ENCODE data around the gene RPL23.
A peak's percentile ranks its signal among the peaks of the same experiment; 100 is the strongest.

Gene RPL23

GRCh38 chr17:38875477-38876075, 22.1 kb upstream of the RPL23 start:
- no peak overlapping the region for H3K4me3 Mint-ChIP-seq
- H3K4me1 Mint-ChIP-seq: peaks cover 68 to 85% of the 10 kb centered on the region in 2 donors
- ATAC-seq (replicated peaks) (no peak), DNase-seq (no peak)
- H3K36me3 Mint-ChIP-seq: peaks cover 36 to 51% of the 10 kb centered on the region in 2 donors
- peak overlapping the region; percentile 86 for H3K27ac Mint-ChIP-seq
- H3K9me3 Mint-ChIP-seq: no peaks in the 10 kb centered on the region
- no peaks in the 10 kb centered on the region for H3K27me3 Mint-ChIP-seq

DNA sequence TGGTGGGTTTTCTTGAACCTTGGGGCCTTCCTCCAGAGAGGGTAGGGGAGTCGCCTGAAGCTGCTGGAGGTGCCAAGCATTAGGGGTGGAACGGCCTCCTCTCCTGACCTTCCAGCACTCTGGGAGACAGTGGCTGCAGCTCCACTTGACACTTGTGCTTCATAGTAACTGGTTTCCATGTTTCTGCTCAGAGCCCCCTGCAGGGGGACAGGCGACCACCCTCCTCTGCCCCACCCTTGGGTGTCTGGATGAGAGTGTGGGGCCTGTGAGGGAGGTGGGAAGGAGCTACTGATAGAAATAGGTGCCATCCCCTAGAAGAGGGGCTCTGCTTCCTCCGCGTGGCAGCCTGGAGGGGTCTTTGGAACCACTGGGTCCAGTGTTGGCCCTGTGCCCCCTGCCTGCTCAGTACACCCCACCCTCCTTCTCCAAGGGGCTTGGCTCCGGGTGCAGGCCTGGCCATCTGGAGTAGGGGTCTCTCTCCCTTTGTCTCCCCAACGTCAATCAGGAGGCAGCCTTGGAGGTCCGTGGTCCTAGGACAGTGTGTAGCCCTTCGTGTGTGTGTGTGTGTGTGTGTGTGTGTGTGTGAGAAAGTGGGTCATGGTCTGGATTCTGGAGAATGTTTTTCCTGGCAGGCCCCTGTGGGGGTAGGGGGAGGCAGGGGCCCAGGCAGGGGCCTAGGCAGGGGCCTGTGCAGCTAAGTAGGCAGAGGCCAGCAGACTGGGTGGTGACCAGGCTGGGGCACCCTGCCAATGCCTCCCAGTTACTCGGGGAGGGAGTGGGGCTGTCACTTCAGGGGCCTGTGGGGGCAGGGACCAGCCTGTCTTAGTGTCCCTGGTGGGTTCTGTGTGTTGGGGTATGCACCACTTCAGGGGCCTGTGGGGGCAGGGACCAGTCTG, 21.2 kb upstream of the RPL23 start:
- H3K4me1 Mint-ChIP-seq: peaks cover 65 to 77% of the 10 kb centered on the region in 2 donors
- H3K27ac Mint-ChIP-seq: peak overlapping the region; percentile 86
- peak overlapping the region in 1 of 2 donors; percentile 19 for H3K4me3 Mint-ChIP-seq
- H3K36me3 Mint-ChIP-seq: peaks cover 34 to 48% of the 10 kb centered on the region in 2 donors
- ATAC-seq (replicated peaks): no peak
- H3K9me3 Mint-ChIP-seq: no peaks in the 10 kb centered on the region
- no peaks in the 10 kb centered on the region for H3K27me3 Mint-ChIP-seq
- DNase-seq: no peak

DNA sequence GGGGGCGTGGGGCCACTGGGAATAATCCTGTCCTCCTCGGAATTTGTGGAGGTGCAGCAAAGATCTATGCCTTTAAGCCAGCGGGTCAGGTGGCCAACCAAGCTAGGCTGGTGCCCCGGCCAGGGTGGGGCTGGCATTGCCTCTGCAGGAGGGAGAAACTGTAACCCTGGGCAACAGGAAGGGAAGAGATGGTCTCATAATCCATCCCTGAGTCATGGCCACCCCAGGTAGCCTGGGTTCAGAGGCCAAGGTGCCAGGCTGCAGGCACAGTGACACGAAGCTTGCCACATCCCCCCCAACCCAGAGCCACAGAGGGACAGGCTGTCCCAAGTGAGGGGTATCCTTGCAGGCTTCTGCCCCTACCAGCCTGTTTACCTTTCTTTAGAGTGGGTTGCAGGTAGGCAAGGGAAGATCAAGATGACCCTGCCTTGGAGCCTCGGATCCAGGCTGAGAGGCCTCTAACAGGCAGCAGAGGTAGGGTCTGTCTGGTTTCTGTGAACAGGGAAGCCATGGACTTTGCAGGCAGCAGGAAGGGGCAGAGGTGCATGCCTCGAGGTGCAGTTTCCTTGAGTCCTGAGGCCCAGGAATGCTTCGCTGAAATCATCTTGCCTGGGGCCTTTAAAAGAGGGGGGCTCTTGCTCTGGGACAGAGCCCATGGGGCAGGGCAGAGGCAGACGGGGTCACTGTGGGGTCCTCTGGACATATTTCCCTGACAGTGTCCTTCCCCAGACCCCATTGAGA, 20.3 kb upstream of the RPL23 start:
- Mint-ChIP-seq H3K4me3 (no peak overlapping the region), H3K36me3 (peaks cover 32 to 48% of the 10 kb centered on the region in 2 donors), H3K4me1 (peaks cover 63 to 77% of the 10 kb centered on the region in 2 donors), H3K9me3 (no peaks in the 10 kb centered on the region), H3K27ac (peak overlapping the region; percentile 56), H3K27me3 (peaks cover 0 to 4% of the 10 kb centered on the region in 2 donors)
- DNase-seq (no peak), ATAC-seq (replicated peaks) (no peak)

DNA sequence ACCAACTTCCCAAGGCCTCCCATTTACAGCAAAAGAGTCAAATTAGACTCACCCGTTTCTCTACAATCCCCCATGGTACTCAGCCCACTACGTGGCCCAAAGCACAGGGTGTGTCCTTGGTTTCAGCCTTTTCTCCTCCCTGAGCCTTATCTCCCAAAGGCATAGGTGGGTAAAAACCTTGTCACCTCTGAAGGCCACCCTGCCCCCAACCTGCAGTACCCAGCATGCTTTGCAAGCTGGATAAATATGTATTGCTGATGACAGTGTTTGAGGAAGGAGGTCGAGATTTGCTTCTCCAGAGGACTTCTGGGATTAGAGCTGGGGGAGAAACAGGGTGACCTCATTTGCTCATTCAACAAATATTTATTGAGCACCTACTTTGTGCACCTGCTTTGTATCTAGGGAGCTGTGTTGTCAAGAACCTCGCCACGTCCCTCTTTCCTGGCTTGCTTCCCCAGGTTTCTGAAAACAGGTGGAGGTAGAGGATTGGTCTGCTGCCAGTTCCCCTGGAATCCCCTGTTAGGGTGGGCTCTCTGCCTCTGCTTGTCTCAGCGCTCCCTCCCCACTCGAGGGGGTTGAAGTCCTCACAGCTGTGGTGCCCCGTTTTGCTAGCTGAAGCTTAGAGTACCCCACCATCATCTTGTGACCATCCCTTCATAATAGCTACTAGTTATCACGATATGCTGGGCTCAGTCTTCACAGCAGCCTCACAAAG, 19.3 kb upstream of the RPL23 start:
- ATAC-seq (replicated peaks): no peak
- Mint-ChIP-seq H3K27me3 (peaks cover 0 to 4% of the 10 kb centered on the region in 2 donors), H3K4me1 (peaks cover 60 to 77% of the 10 kb centered on the region in 2 donors), H3K4me3 (peak overlapping the region; percentile 25 to 69), H3K9me3 (no peaks in the 10 kb centered on the region), H3K27ac (peak overlapping the region; percentile 85), H3K36me3 (peaks cover 29 to 38% of the 10 kb centered on the region in 2 donors)
- DNase-seq: no peak

DNA sequence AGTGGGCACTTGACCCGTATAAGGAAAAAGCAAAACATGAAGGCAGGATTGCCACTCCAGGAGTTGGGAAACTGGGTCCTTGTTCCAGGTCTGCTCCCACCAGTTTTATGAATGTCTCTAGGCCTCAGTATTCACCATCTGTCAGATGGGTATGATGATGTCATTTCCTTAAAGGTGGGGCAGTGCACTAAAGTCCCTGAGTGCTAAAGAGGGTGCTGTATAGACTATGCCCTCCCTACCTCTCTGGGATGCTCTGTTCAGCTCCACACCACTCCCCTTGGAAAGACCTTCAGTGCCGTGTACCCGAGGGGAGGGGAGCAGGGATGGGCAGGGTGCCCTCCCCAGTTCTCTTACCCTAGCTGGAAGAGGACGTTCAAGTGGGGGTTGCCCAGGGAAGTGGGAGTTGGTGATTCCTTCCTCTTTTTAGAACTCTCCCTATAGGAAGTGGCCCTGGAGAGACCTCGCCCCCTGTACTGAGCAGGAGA, 18.5 kb upstream of the RPL23 start:
- DNase-seq (no peak), ATAC-seq (replicated peaks) (no peak)
- Mint-ChIP-seq H3K27ac (peak overlapping the region; percentile 85), H3K27me3 (peaks cover 0 to 4% of the 10 kb centered on the region in 2 donors), H3K36me3 (peaks cover 27 to 39% of the 10 kb centered on the region in 2 donors), H3K4me1 (peaks cover 60 to 76% of the 10 kb centered on the region in 2 donors), H3K4me3 (peak overlapping the region; percentile 90 to 100), H3K9me3 (no peaks in the 10 kb centered on the region)

DNA sequence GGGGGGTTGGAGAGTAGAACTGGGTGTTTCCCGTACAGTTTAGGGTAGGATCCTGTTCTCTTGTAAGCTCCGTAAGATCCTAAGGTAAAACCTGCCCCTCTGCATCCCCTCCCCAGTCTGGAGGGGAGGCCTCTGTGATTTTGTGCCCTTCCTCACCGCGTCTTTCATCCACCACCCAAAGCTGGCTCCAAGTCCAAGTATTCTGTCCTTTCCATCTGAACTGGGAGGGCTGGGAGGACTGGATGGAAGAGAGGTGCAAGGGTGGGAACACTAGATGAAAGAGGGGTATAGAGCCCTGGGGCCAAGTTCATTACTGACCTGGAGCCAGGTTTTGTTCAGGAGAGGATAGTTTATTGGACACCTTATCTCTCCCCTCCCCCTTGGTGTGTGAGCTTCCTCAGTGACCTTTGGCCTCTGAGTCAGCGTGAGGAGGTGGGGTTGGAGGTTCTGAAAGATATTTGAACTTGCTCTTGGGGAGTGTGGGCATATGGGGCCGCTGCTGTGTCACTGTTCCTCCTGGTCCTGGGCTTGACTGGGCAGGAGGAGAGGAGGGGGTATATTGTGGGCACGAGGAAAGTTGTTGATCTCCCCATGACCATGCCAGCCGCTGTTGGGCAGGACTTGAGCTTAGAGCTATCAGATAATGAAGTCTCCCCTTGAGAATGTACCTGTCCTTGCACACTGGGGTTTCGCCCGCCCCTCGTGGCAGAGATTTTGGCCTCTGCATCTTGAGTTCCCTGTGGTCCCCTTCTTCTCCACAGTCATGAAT, 17.9 kb upstream of the RPL23 start:
- H3K27me3 Mint-ChIP-seq: peaks cover 0 to 4% of the 10 kb centered on the region in 2 donors
- ATAC-seq (replicated peaks) (peak in 1 of 2 donors; percentile 14), DNase-seq (peak; percentile 40)
- peaks cover 56 to 70% of the 10 kb centered on the region in 2 donors for H3K4me1 Mint-ChIP-seq
- no peaks in the 10 kb centered on the region for H3K9me3 Mint-ChIP-seq
- H3K27ac Mint-ChIP-seq: peak overlapping the region; percentile 85
- H3K36me3 Mint-ChIP-seq: peaks cover 21 to 33% of the 10 kb centered on the region in 2 donors
- peak overlapping the region; percentile 90 to 100 for H3K4me3 Mint-ChIP-seq

DNA sequence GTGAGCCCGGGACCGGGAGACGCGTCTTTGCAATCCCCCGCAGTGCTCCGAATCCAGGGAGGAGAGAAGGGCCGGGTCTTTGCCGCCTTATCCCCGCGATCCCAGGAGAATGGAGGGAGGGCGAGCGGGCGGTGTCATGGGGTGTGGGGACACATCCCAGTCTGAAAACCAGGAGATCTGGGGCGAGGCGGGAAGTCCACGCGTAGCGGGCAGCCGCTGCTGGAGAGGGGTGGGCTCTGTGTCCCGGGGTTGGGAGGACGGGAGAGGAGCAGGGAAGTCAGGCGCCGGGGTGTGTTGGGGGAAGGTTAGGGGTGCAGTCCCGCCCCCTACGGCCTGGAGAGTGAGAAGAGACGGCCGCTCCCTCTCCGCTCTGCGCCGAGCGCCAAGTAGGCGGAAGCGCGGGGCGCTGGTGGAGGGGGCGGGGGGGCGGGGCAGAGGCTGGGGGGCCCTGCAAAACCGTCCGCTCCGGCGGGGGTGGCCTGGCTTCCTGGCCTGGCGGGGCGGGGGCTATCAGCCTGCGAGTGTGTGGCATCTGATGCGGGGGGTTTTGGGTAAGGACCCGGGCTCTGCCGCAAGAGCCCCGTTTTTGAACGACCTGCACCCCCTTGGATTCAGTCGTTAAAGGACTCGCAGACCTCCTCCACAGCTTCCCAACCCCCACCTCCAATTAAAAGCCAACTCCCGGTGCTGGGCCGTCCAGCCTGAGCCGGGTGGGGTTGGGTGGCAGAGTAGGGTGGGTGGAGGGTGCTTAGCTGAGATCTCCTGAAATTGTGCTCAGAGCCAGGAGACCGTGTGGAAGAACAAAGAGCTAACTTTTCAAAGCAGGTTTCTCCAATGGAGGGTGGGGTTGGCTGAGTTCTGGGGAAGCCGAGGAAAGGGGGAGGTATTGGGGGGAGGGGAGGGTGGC, 17.0 kb upstream of the RPL23 start:
- H3K27me3 Mint-ChIP-seq: peaks cover 0 to 4% of the 10 kb centered on the region in 2 donors
- H3K4me3 Mint-ChIP-seq: peak overlapping the region; percentile 90 to 100
- peak overlapping the region; percentile 100 for H3K27ac Mint-ChIP-seq
- H3K9me3 Mint-ChIP-seq: no peaks in the 10 kb centered on the region
- H3K36me3 Mint-ChIP-seq: peaks cover 22 to 32% of the 10 kb centered on the region in 2 donors
- H3K4me1 Mint-ChIP-seq: peaks cover 51 to 64% of the 10 kb centered on the region in 2 donors
- DNase-seq (peak; percentile 45), ATAC-seq (replicated peaks) (peak; percentile 30 to 39)

DNA sequence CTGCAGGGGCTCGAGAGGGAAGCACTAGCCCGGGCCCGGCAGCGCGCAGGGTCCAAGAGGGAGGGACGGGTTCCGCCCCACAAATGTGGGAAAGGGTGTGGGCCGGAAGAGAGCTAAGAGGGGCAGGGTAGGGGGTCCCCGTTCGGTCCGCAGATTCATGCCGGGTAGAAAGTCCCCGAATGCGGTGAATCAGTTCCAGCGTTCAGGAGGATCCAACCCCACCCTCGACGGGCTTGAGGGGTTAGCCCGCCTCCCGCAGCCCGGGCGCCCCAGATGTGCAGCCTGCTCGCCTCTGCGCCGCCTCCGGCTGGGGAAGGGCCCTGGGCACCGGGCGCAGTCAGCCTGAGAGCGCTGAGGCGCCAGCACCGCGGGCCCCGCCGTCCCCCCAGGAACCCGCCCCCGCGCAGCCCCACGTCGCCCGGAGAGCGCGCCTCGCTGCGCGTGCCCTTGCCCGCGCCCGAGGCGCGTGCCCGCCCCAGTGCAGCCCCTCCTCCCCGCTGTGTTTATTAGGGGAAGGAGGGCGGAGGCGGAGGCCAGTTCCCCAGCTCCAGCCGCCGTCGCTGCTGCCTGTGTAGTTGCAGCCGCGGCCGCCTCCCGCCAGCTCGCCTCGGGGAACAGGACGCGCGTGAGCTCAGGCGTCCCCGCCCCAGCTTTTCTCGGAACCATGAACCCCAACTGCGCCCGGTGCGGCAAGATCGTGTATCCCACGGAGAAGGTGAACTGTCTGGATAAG, 16.2 kb upstream of the RPL23 start, which contains the start of gene LASP1:
Gene LASP1, plus strand, starts transcription at position 533 of the 733 bp plus-strand sequence. Its CDS starts 132 bp downstream, at position 665.
- peaks cover 16 to 27% of the 10 kb centered on the region in 2 donors for H3K36me3 Mint-ChIP-seq
- H3K4me1 Mint-ChIP-seq: peaks cover 48 to 62% of the 10 kb centered on the region in 2 donors
- peak; percentile 65 to 68 for ATAC-seq (replicated peaks)
- no peaks in the 10 kb centered on the region for H3K9me3 Mint-ChIP-seq
- H3K27ac Mint-ChIP-seq: peak within 1 kb of the TSS; percentile 100
- peak; percentile 88 for DNase-seq
- H3K4me3 Mint-ChIP-seq: peak within 1 kb of the TSS; percentile 90 to 100
- peaks cover 0 to 4% of the 10 kb centered on the region in 2 donors for H3K27me3 Mint-ChIP-seq

DNA sequence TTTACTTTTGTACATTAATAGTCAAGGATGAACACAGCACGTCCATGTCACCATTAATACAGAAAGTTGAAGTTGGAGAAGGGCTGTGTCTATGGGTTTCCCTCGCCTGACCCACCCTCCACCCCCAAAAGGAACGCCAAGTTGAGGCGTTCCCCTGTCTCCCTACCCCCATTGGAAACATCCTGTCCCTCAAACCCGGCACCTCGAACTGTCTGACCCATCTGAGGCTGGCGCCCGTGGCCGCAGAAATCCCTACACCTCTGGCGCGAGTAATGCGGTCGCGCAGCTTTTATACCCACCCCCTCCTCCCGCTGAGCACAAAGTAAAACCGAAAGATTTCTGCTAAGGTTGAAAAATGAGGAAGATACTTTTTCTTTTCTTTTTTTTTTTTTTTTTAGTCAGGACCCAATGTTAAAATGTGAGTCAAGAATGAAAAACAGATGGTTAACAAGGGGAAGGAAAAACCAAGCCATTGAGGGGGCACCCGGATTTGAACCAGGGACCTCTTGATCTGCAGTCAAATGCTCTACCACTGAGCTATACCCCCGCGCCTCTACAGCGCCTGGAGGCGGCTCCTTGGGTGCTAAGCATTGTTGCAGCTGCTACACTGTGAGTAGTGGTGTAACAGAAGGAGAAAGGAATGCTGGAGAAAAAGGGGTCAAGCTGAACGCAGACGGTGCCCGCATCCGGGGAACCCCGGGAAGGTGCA, 15.4 kb upstream of the RPL23 start:
- peaks cover 44 to 60% of the 10 kb centered on the region in 2 donors for H3K4me1 Mint-ChIP-seq

DNA sequence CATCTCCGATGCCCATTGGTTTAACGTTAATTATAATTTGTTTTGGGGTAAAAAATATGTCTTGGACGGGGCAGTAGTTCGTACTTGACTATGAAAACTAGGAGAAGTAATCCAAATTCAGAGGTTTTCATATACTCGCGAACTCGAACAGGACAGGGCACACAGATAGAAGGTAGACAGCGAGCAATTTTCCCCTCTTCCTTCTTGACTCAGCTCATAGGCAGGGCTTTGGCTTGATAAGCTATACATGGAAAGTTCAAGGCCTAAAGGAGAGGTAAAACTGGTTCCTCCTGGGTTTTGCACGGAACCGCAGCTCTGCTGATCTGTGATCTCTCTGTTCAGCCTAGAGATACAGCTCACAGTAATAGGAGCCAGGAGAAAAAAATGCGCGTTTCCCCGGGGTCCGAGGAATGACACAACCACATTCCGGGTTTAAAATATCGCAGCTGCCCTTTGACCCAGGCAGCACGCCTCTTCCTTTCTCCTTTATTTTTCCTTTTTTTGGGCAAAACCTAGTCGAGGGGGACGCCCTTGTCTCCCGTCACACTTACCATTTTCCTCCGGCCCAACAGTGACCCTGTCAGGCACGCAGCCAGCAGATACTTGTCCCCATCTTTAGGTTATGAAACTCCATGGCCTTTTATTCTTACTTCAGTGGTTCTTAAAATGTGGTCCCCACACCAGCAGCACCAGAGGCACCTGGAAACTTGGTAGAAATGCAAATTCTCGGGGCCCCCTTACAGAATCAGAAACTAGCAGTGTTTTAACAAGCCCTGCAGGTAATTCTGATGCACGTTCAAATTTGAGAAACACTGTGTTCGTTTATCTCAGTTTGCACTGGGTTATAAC, 14.7 kb upstream of the RPL23 start:
- ATAC-seq (replicated peaks) (peak; percentile 14 to 24), DNase-seq (peak; percentile 49)
- Mint-ChIP-seq H3K27me3 (peaks cover 0 to 4% of the 10 kb centered on the region in 2 donors), H3K4me1 (peaks cover 43 to 60% of the 10 kb centered on the region in 2 donors), H3K4me3 (peak overlapping the region; percentile 90 to 100), H3K36me3 (peaks cover 13 to 30% of the 10 kb centered on the region in 2 donors), H3K27ac (peak overlapping the region; percentile 100), H3K9me3 (no peaks in the 10 kb centered on the region)

More for the DNA sequence above, 15.4 kb upstream of the RPL23 start:
- peaks cover 16 to 27% of the 10 kb centered on the region in 2 donors for H3K36me3 Mint-ChIP-seq
- peak overlapping the region; percentile 100 for H3K27ac Mint-ChIP-seq
- H3K27me3 Mint-ChIP-seq: peaks cover 0 to 4% of the 10 kb centered on the region in 2 donors
- peak; percentile 66 to 68 for ATAC-seq (replicated peaks)
- DNase-seq: peak; percentile 89
- no peaks in the 10 kb centered on the region for H3K9me3 Mint-ChIP-seq
- H3K4me3 Mint-ChIP-seq: peak overlapping the region; percentile 90 to 100

Measured in stimulated activated naive B cell treated with anti-CD40 and anti-IgM and Interleukin-4, amounts not matched to agents 10 μg/mL and 1 μg/mL and 100 μg/mL, for 72 hours (primary cell).